ENCODE results near the gene MEDAG. TPM values are rescaled to one million over a fixed set of nuclear protein-coding genes. Genes with fewer than 3 reads are reported as not detected.

MEDAG gene
- total RNA-seq, 4 donors from 2014 or later: 4.9 to 21.5 (median 8.7) TPM

DNA sequence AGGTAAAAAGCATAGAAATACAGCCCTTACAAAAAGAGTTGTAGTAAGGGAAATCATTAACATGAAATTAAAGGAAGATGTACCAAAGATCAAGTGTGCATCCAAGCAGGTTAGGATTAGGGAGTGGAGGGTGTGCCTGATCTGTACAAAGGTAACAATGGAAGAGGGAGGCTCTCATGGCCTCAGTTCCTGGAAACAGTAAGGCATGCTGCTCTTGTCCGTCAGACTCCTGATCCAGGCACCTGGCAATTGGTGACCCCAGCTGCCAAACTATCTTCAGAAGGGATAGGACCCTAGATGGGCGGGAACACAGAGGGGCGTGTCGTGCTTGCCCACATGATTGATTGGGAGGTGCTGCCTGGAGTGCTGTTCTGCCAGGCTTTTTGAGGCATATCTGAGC lies 30.9 kb downstream of the MEDAG start:
- Histone ChIP-seq H3K27ac (no peak overlapping the region), H3K4me3 (no peak overlapping the region), H3K36me3 (no peaks in the 10 kb centered on the region), H3K4me1 (no peaks in the 10 kb centered on the region), H3K27me3 (no peaks in the 10 kb centered on the region), H3K9me3 (no peaks in the 10 kb centered on the region)
- DNase-seq: no peak
- TF ChIP-seq, protein P1, sequence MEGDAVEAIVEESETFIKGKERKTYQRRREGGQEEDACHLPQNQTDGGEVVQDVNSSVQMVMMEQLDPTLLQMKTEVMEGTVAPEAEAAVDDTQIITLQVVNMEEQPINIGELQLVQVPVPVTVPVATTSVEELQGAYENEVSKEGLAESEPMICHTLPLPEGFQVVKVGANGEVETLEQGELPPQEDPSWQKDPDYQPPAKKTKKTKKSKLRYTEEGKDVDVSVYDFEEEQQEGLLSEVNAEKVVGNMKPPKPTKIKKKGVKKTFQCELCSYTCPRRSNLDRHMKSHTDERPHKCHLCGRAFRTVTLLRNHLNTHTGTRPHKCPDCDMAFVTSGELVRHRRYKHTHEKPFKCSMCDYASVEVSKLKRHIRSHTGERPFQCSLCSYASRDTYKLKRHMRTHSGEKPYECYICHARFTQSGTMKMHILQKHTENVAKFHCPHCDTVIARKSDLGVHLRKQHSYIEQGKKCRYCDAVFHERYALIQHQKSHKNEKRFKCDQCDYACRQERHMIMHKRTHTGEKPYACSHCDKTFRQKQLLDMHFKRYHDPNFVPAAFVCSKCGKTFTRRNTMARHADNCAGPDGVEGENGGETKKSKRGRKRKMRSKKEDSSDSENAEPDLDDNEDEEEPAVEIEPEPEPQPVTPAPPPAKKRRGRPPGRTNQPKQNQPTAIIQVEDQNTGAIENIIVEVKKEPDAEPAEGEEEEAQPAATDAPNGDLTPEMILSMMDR (IDR thresholded peaks at IDR 0.05): no peak
- TF ChIP-seq POLR2A (IDR thresholded peaks at IDR 0.05): no peak

DNA sequence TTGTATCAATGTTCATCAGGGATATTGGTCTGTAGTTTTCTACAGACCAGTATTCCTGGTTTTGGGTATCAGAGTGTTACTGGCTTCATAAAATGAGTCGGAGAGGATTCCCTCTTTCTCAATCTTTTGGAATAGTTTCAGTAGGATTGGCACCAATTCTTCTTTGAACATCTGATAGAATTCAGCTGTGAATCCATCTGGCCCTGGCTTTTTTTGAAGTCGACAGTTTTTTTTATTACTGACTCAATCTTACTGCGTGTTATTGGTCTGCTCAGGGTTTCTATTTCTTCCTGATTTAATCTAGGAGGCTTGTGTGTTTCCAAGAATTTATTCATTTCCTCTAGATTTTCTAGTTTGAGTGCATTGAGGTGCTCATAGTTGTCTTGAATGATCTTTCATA lies 37.8 kb downstream of the MEDAG start:
- Histone ChIP-seq H3K27me3 (no peaks in the 10 kb centered on the region), H3K4me1 (no peaks in the 10 kb centered on the region), H3K9me3 (no peaks in the 10 kb centered on the region), H3K27ac (no peak overlapping the region), H3K36me3 (no peaks in the 10 kb centered on the region), H3K4me3 (no peak overlapping the region)
- DNase-seq: no peak
- TF ChIP-seq, protein P1 (IDR thresholded peaks at IDR 0.05): no peak
- no peak for TF ChIP-seq POLR2A (IDR thresholded peaks at IDR 0.05)

DNA sequence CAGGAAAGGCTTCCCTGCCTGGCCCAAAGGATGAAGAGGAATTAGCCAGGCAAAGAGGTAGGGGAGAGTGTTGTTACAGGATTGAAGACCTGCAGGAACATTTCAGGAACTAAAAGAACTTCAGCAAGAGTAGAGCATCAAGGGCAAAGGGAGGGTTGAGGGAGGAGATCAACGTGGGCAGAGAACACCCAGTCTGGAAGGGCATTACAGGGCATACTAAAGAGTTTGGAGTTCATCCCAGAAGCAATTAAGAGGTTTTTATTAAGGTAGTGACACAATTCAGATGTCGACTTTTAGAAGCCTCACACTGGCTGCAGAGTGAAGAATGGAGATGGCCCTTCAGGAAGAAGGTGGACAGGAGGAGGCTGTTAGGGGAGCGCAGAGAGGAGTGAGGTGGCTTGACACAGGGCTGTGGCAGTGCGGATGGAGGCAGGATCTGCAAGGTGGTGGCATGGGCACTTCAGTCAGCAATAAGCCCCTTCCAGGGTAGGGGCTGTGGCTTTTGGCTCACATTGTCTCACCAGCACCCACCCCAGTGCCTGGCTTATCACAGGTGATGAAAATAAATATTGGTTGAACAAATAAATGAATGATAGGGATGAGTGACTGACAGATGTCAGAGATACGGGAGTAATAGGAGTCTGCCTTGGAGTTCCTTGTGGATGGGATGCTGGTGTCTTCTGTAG lies 51.3 kb downstream of the MEDAG start:
- no peak for DNase-seq

DNA sequence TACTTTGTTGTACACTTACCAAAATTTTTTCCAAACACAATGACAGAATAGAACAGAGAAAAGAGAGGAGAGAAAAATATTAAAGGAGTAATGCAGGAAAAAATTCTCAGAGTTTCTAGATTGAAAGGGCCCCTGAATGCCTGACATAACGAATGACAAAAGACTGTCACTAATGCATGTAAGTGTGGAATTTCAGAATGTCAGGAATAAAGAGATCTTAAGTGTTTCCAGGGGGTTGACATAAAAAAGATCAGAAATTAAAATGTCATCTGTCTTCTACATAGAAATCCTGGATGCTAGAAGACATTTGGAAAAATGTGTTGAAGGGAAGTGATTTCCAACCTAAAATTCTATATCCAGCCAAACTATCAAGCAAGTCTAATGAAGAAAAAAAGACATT lies 53.6 kb downstream of the MEDAG start:
- DNase-seq: no peak
- no peaks in the 10 kb centered on the region for H3K9me3 ChIP-seq
- no peak overlapping the region for H3K4me3 ChIP-seq
- H3K27me3 ChIP-seq: no peaks in the 10 kb centered on the region
- H3K4me1 ChIP-seq: no peaks in the 10 kb centered on the region
- H3K36me3 ChIP-seq: no peaks in the 10 kb centered on the region
- H3K27ac ChIP-seq: no peak overlapping the region
- TF ChIP-seq, protein P1 (IDR thresholded peaks at IDR 0.05): no peak
- TF ChIP-seq POLR2A (IDR thresholded peaks at IDR 0.05): no peak

More for the DNA sequence above, 51.3 kb downstream of the MEDAG start:
- H3K4me3 ChIP-seq: no peak overlapping the region
- H3K4me1 ChIP-seq: no peaks in the 10 kb centered on the region
- no peaks in the 10 kb centered on the region for H3K27me3 ChIP-seq
- no peak overlapping the region for H3K27ac ChIP-seq
- H3K36me3 ChIP-seq: no peaks in the 10 kb centered on the region
- TF ChIP-seq, protein P1 (IDR thresholded peaks at IDR 0.05): no peak
- TF ChIP-seq POLR2A (IDR thresholded peaks at IDR 0.05): no peak
- no peaks in the 10 kb centered on the region for H3K9me3 ChIP-seq

DNA sequence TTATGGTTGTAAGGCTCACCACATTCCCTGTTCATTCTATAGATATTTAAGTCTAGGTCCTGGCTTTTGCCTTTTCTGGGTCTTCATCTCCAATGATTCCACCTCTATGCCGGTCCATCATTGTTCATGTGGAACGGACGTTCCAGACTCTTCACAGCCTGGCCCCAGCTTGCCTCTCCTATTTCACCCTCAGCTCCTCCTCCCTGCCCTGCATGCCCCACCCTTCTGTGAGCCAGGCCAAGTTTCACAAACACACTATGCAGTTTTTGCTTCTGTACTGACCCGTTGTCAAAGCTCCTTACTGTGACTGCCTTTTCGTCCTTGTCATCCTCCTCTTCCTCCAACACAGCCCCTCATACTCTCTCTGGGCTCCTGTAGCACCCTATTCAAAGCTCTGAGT lies 57.7 kb downstream of the MEDAG start:
- Histone ChIP-seq H3K9me3 (no peaks in the 10 kb centered on the region), H3K27ac (no peak overlapping the region), H3K27me3 (no peaks in the 10 kb centered on the region), H3K36me3 (no peaks in the 10 kb centered on the region), H3K4me1 (no peaks in the 10 kb centered on the region), H3K4me3 (no peak overlapping the region)
- TF ChIP-seq, protein P1 (IDR thresholded peaks at IDR 0.05): no peak
- TF ChIP-seq POLR2A (IDR thresholded peaks at IDR 0.05): no peak
- no peak for DNase-seq

All from Peyer's patch (tissue), 4 donors.